NOMO-1 (cell line): ENCODE results near the gene SMG7.

Experiments
- DNase-seq, 2 experiments: peaks; one replicate each; lab custom pipeline; 2025; ENCODE audit not compliant: unreplicated experiment in 2 of 2; lab: John Stamatoyannopoulos, UW

The SMG7 gene

DNA sequence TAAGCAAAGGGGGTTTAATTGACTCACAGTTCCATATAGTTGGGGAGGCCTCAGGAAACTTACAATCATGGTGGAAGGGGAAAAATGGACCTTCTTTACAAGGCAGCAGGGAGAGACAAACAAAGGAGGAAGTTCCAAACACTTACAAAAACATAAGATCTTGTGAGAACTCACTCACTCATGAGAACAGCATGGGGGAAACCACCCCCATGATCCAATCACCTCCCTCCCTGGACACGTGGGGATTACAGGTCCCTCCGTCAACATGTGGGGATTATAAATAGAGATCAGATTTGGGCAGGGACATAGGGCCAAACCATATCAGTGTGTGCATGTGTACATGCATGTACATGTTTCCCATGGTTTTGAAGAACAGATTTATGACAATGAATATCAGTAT is 5.5 kb upstream of the SMG7 start:
- no peak for DNase-seq

DNA sequence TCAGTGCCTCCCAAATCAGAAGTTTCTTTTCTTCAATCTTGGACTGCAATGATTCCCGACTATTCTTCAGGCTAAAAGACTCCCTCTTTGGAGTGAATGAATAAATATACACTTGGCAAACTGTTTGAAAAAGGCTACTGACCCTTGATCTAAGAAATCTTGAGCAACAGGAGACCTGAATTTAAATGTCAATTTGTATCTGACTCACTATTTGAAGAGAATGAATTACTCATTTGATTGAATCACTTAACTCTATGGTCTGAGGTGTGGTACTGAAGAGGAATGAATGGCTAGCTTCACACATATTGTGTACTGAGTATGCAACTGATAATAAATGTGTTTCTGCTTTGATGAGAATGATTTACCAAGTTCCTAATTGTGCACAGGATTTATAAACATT is 4.6 kb upstream of the SMG7 start:
- no peak for DNase-seq

DNA sequence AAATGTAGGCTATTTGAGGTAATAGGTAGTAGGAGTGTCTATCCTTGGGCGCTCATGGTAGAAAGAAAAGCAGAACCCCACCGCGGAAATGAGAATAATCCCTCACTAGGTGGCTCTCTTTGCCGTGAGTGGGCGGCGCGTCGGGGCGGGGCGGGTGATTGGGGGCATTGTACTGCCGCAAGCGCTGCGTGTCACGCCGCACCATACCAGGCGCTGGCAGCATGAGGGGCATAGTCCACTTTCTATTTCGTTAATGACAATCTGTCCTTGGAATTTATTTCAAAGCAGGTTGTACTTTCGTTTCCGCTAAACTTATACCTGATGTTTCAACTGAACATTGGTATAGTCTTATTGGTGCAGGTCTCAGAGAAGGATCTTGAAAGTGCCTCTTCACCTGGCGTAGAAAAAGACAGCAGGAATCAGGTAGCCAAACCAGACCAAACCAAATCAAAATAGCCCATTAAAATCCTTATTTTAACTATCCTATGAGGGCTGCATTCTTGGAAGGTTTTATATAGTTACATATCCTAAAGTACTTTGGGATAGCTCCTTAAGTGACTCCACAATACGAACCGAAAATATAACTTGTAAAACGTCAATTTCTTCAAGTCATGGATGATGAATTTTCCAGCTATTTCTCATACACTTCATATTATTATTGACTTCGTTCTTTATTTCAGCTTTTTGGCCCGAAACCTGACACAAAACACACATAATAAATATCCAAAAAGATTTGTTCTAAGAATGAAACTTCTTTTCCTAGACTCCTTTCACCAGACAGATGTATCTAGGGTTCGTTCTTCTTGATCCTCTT is 1.9 kb upstream of the SMG7 start:
- peak; percentile 82 to 90 for DNase-seq

DNA sequence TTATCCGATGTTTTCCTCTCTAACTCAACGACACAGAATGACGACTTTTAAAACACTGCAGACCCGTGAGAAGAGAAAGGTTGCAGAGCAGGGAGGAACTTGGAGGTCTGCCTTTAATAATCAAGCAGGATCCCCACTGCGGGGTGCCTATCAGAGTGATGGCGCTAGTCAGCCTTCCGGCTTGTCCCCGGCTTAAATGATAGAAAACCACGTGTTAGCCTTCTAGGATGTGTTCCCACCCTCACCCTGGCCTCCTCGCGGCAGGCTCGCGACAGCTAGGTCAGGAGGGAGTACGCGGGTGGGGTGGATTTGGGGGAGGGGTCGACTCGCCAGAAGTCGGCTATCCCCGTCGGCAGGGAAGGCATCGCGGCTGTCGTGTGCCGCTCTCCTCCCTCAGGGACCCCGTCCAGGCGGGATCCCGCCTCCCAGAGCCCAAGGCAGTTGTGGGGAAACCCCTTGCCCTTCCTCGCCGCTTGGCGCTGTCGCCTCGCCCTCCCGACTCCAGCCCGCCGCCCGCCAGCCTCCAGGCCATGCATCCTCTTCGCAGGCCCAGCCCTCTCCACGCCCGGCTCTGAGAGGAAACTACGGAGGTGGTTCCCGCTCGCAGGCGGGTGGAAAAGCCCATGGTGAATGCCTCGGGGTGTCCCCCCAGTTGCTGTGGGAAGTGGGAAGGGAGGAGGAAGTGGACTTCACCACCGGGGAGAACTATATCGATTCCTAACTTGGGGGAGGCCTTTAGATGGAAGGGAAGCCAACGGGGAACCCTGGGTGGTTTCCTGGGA is 1.1 kb upstream of the SMG7 start:
- DNase-seq = peak; percentile 66 to 75

DNA sequence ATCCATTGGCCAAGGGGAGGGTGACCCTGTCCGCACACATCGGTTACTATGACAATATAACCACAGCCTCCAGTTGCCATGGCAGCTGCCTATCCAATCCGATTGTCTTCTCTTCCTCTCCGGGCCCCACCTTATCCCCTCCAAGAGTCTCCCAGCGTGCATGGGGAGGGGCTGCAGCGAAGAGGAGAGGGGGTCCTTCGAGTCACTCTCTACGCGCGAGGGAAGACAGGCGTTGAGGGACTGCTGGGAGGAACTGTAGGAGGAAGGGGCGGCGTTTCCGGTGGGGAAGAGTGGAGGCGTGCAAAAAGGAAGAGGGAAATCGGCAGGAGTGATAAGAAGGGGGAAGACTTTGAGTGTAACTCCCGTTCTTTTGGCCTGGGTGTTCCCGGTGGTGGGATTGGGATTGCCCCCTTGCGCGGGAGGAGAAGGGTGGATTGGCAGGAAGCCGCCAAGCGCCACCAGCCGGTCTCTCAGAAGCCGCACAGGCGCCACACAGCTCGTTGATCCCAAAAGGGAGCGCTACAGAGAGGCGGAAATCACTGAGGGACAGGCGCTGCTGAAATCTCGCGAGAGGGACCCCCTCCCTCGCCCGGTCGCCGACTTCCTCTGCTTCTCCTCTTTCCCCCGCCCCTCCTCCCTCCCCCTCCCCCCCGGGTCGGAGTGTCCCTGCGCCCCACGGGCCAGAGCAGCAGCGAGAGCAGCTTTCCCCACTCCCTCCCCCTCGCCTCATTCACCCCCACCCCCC is 384 bp upstream of the SMG7 start:
- peak; percentile 89 to 96 for DNase-seq

DNA sequence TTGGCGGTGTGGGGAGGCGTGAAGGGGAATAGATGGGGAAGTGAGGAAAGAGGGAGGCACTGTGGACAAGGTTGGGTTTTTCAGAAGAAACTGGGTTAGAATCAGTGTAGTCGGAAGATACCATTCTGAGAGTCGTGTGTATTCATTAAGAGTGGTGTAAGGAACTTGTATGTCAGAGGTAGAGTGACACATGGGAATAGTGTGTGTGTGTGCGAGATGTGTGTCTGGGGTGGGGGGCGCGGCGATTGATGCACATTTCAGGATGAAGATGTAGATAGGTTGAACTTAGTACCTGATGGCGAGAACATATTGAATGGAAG is 878 bp downstream of the SMG7 start:
- no peak for DNase-seq

DNA sequence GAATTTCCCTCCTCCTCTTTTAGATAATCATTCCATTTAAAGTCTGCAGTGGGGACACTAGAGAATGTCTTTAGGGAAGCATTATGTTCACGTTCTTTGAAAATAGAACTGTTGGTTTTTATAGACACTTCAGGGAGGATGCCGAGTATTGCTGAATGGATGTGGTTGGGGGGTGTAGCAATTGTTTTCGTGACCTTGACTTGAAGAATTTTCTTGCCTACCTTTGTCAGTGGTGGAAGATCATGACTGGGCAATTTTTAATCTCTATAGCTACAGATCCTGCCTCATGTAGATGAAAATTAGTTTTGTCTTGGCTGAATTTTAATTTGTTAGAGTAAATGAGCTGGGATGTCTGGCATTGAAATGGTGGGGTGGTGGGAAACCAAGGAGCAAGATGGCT is 3.8 kb downstream of the SMG7 start:
- DNase-seq = no peak

DNA sequence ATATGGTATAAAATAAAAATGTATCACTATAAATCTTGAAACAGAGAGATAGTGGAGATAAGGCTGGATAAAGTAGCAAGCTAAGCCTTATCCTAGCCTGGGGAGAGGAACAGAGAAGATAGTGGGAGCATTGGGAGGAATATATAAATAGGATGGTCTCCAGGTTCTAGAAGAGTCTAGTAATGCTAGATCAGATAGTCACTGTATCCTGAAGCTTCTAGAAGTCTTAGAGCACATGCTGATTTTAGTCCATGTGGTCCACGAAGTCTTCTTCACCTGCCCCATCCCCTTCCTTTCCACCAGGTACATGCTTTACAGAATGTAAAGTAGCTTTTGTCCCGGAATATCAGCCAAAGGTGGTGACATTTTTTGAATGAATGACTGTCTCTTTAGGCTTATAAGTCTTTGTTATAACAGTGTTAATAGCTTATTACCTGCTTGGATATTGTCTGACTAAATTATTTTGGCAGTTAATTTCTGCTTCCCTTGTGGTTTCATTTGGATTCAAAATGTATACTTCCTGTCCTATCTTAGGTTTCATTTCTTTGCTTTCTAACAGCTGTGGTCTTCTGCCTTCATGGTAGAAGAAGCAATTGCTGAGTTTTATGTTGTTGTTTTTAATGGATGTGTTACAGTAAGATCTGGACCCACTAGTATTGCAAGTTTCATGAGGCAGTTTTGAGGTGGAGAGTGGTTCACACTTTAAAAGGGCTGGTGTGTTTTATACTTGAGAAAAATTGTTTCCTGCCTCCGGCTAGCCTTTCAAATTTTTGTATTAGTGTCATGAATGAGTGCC is 5.9 kb downstream of the SMG7 start:
- DNase-seq = peak in 1 of 2 experiments; percentile 51

DNA sequence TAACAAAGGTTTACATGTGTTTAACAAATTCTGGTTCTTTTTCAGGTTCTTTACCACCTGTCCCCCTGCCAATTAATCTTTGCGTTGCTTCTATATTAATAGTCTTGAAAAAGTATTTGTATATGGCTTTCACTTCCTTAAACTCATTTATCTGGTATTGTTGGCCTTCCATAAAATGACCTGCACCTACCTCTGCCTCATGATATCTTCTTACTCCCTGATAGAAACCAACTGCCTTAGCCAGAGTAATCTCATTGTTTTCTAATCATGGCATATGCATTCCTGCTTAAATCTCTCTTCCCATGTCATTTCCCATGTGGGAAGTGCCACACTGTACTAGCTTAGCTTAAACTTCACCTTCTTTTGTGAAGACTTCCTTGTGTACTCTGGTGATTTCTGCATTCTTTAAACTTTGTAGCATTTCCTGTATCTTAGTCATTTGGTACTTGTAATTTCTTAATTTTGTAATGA is 8.7 kb downstream of the SMG7 start:
- DNase-seq = peak in 1 of 2 experiments; percentile 64

DNA sequence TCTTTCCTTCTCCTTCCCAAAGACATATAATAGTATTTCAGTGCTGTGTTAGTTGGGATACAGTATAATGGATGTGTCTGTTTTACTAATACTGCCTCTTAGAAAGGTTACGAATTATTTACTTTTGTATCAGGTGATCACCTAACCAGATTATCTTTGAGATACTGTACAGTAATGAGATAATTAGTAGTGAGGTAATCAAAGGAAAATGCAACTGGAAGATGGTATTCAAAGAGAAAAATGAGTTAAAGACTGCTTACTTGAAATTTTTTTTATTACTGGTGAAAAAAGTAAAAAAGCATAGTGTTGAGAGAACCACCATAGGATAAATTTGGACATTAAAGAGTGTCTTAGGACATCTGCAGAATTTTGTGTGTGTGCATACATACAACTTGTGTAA is 10.9 kb downstream of the SMG7 start:
- DNase-seq = no peak

DNA sequence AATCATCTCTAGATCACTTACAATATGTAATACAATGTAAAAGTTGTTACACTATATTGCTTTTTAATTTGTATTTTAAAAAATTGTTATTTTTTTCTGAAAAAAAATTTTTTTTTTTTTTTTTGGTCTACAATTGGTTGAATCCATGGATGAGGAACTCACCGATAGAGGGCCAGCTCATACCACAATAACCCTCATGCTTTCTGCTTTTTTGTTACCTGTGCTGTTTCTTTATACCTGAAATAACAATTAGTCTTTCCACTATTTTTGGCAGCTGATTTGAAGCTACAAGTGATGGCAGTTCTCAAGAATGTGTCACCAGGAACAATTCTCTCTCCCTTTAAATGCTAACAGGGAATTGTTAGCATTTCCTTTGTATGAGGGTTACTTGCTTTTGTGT is 12.0 kb downstream of the SMG7 start:
- DNase-seq = no peak

DNA sequence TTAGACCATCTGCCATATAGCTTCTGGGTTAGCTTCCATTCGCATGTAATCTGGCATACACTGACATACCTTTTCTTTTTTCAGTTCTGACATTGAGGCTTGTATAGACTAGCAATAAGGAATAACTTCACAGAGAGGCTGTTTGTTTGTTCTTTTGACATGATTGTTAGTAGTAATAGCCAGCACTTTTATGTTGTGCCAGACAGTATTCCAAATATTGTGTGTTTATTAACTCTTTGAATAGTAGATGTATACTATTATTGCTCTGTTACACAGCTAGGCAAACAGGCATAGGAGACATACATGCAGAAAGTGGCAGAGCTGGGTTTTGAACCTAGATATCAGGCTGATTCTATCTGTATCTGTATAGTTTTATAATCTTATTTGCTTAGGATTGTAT is 12.6 kb downstream of the SMG7 start:
- no peak for DNase-seq

DNA sequence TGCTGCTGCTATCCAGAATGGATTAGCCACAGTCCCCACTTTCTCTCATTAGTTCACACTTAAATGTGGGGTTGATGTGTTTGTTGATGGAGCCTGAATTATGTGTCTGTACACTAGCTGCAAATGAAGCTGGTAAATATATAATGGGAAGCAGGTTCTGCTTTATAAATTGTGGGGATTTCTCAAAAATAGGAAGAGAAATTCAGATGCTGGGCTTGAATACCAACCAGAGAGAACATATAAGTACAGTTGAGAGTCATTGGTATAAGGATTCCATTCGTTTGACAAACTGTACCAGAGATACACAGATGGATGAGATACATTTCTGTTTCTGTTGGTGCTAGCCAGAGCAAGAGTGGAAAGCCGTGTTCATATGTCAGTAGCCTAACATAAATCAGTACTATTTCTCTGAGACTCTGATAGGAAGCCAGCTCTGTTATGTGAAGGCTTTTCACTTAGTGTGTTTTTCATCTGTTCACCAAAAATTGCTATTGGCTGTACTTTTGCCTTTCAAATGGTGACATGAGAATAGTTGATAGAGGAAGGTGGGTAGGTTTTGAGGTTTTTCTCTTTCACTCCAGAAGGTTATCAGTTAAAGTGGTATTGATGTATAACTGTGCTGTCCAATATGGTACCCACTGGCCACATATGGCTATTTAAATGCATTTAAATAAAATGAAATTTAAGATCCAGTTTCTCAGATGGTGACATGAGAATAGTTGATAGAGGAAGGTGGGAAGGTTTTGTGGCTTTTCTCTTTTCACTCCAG is 15.6 kb downstream of the SMG7 start:
- DNase-seq = no peak

DNA sequence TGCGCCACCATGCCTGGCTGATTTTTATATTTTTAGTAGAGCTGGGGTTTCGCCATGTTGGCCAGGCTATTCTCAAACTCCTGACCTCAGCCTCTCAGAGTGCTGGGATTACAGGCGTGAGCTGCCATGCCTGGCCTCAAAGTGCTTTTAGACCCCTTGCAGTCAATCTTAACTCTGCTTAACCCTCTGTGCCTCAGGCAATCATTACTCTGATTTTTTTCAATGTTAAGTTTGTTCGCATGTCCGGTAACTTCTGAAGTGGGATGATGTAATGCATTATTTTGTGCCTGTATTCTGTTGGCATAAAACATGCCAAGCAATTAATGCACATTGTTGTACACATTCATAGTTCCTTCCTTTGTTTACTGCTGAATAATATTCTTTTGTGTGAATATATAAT is 18.6 kb downstream of the SMG7 start:
- DNase-seq = no peak

DNA sequence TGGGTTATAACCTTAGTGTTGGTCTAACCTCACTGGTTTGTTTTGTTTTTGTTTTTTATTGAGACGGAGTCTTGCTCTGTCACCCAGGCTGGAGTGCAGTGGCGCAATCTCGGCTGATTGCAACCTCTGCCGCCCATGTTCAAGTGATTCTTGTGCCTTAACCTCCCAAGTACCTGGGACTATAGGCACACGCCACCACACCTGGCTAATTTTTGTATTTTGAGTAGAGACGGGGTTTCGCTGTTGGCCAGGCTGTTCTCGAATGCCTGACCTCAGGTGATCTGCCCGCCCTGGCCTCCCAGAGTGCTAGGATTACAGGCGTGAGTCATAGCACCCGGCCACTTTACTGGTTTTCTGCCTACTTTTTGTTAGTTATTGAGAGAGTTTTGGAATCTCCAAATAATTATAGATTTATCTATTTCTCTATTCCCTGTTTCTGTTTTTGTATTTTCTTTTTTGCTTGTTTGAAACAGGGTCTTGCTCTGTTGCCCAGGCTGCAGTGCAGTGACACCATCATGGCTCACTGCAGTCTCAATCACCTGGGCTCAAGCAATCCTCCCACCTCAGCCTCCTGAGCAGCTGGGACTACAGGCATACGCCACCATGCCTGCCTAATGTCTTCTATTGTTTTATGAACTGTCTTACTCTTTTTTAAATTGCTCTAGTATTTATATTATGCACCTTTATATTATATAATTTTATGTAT is 21.4 kb downstream of the SMG7 start:
- DNase-seq = no peak

DNA sequence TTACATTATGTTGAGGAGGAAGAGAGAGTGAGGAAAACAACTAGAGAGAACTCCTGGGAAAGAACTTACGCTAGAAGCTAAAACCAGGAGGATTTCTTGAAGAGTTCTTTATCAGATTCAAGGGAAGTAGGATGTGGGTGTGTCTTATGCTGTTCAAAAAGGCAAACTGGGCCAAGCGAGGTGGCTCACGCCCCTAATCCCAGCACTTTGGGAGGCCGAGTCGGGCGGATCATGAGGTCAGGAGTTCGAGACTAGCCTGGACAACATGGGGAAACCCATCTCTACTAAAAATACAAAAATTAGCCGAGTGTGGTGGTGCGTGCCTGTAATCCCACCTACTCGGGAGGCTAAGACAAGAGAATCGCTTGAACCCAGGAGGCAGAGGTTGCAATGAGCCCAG is 23.1 kb downstream of the SMG7 start:
- DNase-seq = no peak

DNA sequence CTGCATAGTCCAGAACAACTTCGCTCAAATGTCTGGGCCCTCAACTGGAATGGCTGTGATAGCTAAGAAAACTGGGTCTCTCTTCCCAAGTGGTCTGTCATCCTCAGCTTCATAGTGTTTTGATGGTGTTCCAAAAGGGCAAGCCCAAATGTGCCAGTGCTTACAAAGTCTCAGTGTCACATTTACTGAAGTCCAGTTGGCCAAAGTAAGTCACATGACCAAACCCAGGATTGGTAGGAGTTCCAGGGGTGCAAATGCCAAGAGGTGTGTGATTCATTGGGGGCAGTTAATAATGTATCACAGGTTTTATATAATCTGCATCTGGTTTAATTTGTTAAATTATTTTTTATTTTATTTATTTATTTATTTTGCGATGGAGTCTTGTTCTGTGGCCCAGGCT is 24.9 kb downstream of the SMG7 start:
- no peak for DNase-seq

DNA sequence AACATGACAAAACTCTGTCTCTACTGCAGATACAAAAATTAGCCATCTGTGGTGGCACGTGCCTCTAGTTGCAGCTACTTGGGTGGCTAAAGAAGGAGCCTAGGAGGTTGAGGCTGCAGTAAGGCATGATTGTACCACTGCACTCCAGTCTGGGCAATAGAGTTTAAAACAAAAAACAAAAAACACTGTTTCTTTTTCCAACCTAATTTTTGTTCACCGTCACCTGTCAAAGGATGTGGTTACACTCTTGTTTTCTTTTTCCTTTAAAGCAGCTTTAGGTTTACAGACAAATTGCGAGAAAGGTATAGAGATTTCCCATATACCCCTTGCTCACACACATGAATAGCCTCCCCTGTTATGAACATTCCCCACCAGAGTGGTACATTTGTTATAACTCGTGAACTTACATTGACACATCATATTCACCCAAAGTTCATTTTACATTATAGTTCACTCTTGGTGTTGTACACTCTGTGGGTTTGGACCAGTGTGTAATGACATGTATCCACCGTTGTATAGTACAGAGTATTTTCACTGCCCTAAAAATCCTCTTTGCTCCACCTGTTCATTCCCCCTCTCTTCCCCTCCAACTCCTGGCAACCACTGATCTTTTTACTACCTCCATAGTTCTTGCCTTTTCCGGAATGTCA is 26.2 kb downstream of the SMG7 start:
- no peak for DNase-seq
